Neural progenitor cell (in vitro differentiated cells): ENCODE results near the gene CACNA1C.

Experiments
- EZH2 ChIP-seq: fragments of 200-600 bp; sonication (generic); IDR thresholded peaks from 2 replicates; pipeline ENCODE4 v1.6.1; 2017; ENCODE audit warnings: antibody characterized with exemption, mild to moderate bottlenecking, moderate library complexity
- EZH2phosphoT487 ChIP-seq: fragments of 200-600 bp; sonication (generic); IDR thresholded peaks from 2 replicates; pipeline ENCODE4 v1.6.1; 2017; ENCODE audit warnings: antibody characterized with exemption
- TF ChIP-seq, protein P1 (sequence below): fragments of 200-600 bp; sonication (generic); IDR thresholded peaks from 2 replicates; pipeline ENCODE4 v1.5.1; 2017; ENCODE audit warnings: antibody characterized with exemption, mild to moderate bottlenecking

DNA sequence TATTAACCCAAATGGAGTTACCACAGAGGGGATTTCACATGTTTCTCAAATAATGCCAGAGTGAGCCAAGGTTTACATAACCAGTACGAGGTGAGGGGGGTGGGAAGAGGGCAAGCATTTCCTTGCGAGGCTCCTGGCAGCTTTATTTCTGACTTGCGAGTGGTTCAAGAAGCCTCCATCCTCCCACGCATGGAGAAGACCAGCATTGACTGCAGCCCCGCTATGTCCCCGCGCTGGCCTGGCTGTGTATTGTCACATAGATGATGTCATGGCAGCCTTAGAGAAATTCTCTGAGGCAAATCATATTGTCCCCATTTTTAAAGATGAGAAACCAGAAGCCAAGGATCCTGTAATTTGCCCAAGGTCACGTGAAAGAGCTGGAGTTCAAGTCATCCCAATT lies 188.2 kb downstream of the CACNA1C start:
- TF ChIP-seq, protein P1, sequence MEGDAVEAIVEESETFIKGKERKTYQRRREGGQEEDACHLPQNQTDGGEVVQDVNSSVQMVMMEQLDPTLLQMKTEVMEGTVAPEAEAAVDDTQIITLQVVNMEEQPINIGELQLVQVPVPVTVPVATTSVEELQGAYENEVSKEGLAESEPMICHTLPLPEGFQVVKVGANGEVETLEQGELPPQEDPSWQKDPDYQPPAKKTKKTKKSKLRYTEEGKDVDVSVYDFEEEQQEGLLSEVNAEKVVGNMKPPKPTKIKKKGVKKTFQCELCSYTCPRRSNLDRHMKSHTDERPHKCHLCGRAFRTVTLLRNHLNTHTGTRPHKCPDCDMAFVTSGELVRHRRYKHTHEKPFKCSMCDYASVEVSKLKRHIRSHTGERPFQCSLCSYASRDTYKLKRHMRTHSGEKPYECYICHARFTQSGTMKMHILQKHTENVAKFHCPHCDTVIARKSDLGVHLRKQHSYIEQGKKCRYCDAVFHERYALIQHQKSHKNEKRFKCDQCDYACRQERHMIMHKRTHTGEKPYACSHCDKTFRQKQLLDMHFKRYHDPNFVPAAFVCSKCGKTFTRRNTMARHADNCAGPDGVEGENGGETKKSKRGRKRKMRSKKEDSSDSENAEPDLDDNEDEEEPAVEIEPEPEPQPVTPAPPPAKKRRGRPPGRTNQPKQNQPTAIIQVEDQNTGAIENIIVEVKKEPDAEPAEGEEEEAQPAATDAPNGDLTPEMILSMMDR, result no peak
- TF ChIP-seq EZH2phosphoT487, result no peak
- TF ChIP-seq EZH2, result no peak
